ENCODE measurements around the gene CBFA2T3.

CBFA2T3 gene

GRCh38 chr16:88955906-88956305 lies 21.1 kb downstream of the CBFA2T3 start:
- TF ChIP-seq TCF12 (IDR thresholded peaks at IDR 0.05; ENCODE audit: low read depth) (no peak), CREB1 (IDR thresholded peaks at IDR 0.05; ENCODE audit: low read depth) (no peak), CEBPB (IDR thresholded peaks at IDR 0.05) (no peak), FOXM1 (IDR thresholded peaks at IDR 0.05; ENCODE audit: borderline replicate concordance, low read depth) (no peak), NFIC (IDR thresholded peaks at IDR 0.05) (no peak), RAD21 (IDR thresholded peaks at IDR 0.05; ENCODE audit: low read depth) (no peak), USF1 (IDR thresholded peaks at IDR 0.05) (no peak)
- TF ChIP-seq, protein P1, sequence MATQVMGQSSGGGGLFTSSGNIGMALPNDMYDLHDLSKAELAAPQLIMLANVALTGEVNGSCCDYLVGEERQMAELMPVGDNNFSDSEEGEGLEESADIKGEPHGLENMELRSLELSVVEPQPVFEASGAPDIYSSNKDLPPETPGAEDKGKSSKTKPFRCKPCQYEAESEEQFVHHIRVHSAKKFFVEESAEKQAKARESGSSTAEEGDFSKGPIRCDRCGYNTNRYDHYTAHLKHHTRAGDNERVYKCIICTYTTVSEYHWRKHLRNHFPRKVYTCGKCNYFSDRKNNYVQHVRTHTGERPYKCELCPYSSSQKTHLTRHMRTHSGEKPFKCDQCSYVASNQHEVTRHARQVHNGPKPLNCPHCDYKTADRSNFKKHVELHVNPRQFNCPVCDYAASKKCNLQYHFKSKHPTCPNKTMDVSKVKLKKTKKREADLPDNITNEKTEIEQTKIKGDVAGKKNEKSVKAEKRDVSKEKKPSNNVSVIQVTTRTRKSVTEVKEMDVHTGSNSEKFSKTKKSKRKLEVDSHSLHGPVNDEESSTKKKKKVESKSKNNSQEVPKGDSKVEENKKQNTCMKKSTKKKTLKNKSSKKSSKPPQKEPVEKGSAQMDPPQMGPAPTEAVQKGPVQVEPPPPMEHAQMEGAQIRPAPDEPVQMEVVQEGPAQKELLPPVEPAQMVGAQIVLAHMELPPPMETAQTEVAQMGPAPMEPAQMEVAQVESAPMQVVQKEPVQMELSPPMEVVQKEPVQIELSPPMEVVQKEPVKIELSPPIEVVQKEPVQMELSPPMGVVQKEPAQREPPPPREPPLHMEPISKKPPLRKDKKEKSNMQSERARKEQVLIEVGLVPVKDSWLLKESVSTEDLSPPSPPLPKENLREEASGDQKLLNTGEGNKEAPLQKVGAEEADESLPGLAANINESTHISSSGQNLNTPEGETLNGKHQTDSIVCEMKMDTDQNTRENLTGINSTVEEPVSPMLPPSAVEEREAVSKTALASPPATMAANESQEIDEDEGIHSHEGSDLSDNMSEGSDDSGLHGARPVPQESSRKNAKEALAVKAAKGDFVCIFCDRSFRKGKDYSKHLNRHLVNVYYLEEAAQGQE (IDR thresholded peaks at IDR 0.05; ENCODE audit: low read depth), result no peak
- TF ChIP-seq, protein P2, sequence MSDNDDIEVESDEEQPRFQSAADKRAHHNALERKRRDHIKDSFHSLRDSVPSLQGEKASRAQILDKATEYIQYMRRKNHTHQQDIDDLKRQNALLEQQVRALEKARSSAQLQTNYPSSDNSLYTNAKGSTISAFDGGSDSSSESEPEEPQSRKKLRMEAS (IDR thresholded peaks at IDR 0.05), result no peak

DNA sequence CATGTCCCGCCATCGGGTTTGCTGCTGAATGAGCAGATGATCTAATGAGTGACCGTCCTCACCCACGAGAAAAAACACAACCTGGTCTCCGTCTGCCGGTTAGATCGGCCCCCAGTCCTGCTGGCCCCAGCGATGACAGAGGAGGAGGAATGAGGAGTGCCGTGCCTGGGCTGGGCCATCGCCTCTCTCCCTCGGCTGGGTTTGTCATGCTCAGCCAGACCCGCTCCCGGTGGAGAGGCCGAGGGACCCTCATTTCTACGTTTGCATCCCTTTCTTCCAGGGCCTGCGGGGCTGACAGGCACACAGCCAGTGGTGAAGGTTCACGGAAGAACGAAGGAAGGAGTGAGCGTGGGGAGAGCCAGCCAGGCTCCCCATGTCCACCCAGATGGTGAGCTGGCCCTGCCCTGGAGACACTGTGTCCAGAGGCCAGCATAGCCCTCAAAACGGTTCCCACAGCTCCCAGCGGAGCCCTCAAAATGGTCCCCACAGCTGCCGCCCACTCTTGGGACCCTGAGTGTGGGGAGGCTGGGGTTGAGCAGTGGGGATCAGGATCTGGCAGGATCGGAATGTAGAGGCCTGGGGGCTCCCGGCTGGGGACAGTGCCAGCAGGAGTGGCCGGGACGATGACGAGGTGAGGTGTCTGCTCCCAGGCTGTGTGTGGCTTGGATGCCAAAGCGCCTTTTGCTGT lies 23.9 kb downstream of the CBFA2T3 start:
- TF ChIP-seq, protein P1 (IDR thresholded peaks at IDR 0.05; ENCODE audit: low read depth), result no peak
- no peak for TF ChIP-seq CREB1 (IDR thresholded peaks at IDR 0.05; ENCODE audit: low read depth)

DNA sequence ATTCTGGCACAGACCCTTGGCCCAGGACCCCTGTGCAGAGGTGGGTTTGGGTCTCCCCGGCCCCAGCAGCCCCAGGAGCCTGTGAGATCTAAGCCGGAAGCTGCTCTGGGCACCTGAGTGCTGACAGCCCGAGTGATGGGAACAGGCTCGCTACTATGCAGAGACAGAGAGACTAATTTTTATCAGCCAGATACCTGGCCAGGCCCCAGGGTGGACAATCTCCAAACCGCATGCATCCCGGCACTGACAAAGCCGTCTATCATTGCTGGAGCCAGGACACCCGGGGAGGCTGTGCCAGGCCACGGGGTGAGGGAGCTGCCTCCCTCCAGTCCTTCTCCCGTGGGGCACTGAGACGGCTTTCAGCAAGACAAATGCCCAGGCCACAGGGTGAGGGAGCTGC lies 25.0 kb downstream of the CBFA2T3 start:
- no peak for TF ChIP-seq NFIC (IDR thresholded peaks at IDR 0.05)
- no peak for TF ChIP-seq RAD21 (IDR thresholded peaks at IDR 0.05; ENCODE audit: low read depth)
- TF ChIP-seq ZBTB7A (IDR thresholded peaks at IDR 0.05; ENCODE audit: low read depth), result no peak
- TF ChIP-seq EP300 (IDR thresholded peaks at IDR 0.05; ENCODE audit: borderline replicate concordance), result no peak
- no peak for TF ChIP-seq TAF1 (IDR thresholded peaks at IDR 0.05; ENCODE audit: low read depth)
- TF ChIP-seq TEAD4 (IDR thresholded peaks at IDR 0.05), result no peak
- TF ChIP-seq YY1 (IDR thresholded peaks at IDR 0.05; ENCODE audit: low read depth), result no peak
- TF ChIP-seq EGR1 (IDR thresholded peaks at IDR 0.05), result no peak
- TF ChIP-seq, protein P2 (IDR thresholded peaks at IDR 0.05), result no peak
- TF ChIP-seq TCF12 (IDR thresholded peaks at IDR 0.05; ENCODE audit: low read depth), result no peak
- TF ChIP-seq CEBPB (IDR thresholded peaks at IDR 0.05), result no peak
- TF ChIP-seq, protein P1 (IDR thresholded peaks at IDR 0.05; ENCODE audit: low read depth), result no peak
- TF ChIP-seq CREB1 (IDR thresholded peaks at IDR 0.05; ENCODE audit: low read depth), result no peak
- no peak for TF ChIP-seq FOXM1 (IDR thresholded peaks at IDR 0.05; ENCODE audit: borderline replicate concordance, low read depth)

DNA sequence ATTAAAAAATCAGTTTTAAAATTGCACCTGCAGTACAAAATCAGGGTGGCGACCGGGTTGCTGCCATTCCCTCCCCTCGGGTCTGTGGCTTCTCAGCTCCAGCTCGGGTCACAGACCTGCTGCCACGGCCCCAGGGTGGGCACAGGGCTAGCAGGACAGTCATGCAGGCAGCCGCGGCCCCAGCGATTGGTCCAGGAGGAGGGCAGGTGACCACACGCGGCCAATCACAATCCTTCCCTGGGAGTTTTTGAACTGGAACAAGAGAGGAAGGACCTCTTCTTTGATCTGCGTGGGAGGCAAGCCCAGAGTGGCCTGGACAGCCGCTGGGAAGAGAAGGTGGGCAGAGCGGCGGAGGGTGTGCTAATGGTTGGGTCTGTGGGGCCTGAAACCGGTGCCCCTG lies 25.5 kb downstream of the CBFA2T3 start:
- no peak for TF ChIP-seq EGR1 (IDR thresholded peaks at IDR 0.05)
- TF ChIP-seq USF1 (IDR thresholded peaks at IDR 0.05), result peak; percentile 78

DNA sequence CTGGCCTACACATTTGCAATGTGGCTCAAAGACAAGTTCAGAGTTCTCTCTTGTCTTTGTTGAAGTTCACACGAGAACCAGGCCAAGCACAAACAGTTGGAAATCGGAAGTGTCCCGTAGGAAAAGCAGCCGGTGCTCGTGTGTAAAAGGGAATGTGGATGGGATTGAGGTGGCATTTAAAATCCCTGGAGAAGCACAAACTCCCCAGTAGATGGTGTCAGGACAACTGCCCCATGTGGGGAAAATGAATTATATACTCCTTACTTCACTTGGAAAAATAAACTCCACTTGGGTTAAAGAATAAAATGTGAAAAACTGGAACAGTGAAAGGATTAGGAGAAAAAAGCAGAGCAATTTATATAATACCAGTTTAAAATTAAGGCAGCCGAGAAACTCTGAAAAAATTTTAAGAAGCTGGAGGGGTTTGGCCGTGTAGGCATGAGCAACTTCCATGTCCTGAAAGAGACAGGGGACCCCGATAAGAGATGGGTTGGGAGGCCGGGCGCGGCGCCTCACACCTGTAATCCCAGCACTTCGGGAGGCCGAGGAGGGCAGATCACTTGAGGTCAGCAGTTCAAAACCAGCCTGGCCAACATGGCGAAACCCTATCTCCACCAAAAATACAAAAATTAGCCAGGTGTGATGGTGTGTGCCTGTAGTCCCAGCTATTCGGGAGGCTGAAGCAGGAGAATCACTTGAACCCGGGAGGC lies 28.1 kb downstream of the CBFA2T3 start:
- TF ChIP-seq EP300 (IDR thresholded peaks at IDR 0.05; ENCODE audit: borderline replicate concordance) (no peak), USF1 (IDR thresholded peaks at IDR 0.05) (no peak), TEAD4 (IDR thresholded peaks at IDR 0.05) (no peak), CREB1 (IDR thresholded peaks at IDR 0.05; ENCODE audit: low read depth) (no peak), TCF12 (IDR thresholded peaks at IDR 0.05; ENCODE audit: low read depth) (no peak), RAD21 (IDR thresholded peaks at IDR 0.05; ENCODE audit: low read depth) (no peak), CEBPB (IDR thresholded peaks at IDR 0.05) (no peak), ZBTB7A (IDR thresholded peaks at IDR 0.05; ENCODE audit: low read depth) (no peak)
